Kidney epithelial cell (primary cell): Measurements from ENCODE around the gene PAMR1. TPM values are rescaled to one million over a fixed set of nuclear protein-coding genes. Genes with fewer than 3 reads are reported as not detected.

Experiments used
- DNase-seq: peaks from one replicate; pipeline ENCODE4 v3.0.0-alpha.2; 2010; ENCODE audit warnings: low read depth
- H3K27me3 ChIP-seq: 2 replicates; pipeline ENCODE4 v1.6.0; 2011; ENCODE audit warnings: low read length; ENCODE audit not compliant: control insufficient read depth, insufficient read depth
- H3K36me3 ChIP-seq: 2 replicates; pipeline ENCODE4 v1.5.1; 2011; ENCODE audit warnings: low read length; ENCODE audit not compliant: control insufficient read depth, insufficient read depth
- H3K4me3 ChIP-seq: 2 replicates; pipeline ENCODE4 v1.5.1; 2011; ENCODE audit warnings: low read depth, mild to moderate bottlenecking, control low read depth, low read length
- CTCF ChIP-seq: IDR thresholded peaks from 2 replicates; pipeline ENCODE4 v1.5.1; 2011; ENCODE audit warnings: mild to moderate bottlenecking, moderate library complexity, low read length, control low read depth, inconsistent platforms; ENCODE audit not compliant: insufficient read depth, poor library complexity, severe bottlenecking
- total RNA-seq: library from RNA; depleted of rRNA; stranded (reverse); fragments of >200 nt; gene quantifications from 2 replicates; pipeline ENCODE4 v1.2.3, GENCODE V29; 2015

PAMR1 gene
- total RNA-seq, 1 donor from 2014 or later, result 0.84 TPM

DNA sequence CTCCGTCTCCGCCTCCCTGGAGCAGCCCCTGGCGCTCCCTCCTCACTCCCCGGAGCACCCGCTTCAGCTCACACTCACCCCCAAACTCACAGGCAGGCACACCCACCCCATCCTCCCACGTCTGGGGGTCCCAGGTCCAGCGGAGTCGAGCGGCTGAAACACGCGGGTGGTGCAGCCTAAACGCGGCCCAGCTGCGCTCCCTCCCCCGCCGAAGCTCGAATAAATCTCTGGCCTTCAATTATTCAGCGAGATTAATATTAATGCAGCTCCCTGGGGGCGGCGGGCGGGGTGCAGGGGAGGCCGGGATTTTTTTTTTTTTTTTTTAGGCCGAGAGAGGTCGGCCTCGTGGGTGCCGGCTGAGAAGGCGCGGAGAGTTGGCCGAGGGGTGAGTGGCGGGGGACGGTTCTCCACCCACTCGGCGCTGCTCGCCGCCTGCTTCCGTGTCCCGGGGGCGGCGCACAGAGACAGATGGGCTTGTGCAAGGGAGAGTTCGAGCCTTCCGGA lies 105.5 kb downstream of the PAMR1 start:
- H3K4me3 ChIP-seq, result peak overlapping the region; percentile 25
- H3K36me3 ChIP-seq, result no peaks in the 10 kb centered on the region
- peaks cover 68% of the 10 kb centered on the region for H3K27me3 ChIP-seq
- no peak for DNase-seq
- no peak for TF ChIP-seq CTCF

GRCh38 chr11:35419184-35419829 lies 106.1 kb downstream of the PAMR1 start, which contains the start of gene SLC1A2:
TSS of gene SLC1A2 (minus strand) at chr11:35419558. CDS start at chr11:35418966, 592 bp downstream.
- DNase-seq, result no peak
- H3K27me3 ChIP-seq, result peaks cover 73% of the 10 kb centered on the region

DNA sequence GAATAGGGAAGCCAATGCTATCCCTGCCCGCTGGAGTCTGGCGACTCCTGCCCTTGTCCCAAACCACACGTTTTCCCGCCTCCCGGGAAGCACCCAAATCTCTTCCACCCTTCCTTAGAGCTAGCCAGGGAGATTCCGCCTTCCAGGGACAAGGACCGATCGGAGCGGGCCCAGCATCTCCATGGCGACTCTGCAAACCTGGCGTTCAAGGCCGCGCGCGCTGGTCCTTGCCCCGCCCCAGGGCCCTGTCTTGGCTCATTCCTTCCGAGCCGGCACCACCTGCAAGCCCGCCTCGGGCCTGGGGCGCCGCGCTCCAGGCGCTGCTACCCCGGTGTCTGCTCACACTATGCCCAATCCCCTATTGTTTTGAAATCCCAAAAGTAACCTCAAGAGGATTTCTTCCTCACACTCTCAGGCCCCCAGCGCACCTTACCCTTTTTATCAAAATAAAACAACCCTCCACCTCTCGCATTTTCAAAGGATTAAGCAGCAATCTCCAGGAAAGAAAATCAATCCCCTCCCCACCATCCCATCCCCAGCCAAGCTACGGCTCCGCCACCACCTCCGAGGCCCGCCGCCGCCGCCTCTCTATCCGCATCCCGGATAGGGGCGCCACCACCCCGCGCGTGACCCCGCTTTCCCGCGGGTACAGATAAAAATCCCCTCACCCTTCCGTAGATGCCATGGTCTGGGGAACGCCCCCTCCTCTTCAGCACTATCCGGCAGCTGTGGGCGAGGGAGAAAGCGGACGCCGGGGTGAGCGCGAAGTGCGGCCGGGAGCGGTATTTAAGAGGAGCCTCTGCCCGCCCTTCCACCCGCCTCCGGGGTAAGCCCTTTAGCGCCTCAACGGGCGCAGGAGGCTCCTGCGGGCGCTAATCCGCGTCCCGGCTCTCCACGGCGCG lies 106.9 kb downstream of the PAMR1 start:
- no peak for TF ChIP-seq CTCF
- no peaks in the 10 kb centered on the region for H3K36me3 ChIP-seq
- H3K4me3 ChIP-seq, result peak overlapping the region; percentile 25
- DNase-seq, result no peak
- H3K27me3 ChIP-seq, result peaks cover 74% of the 10 kb centered on the region

More at GRCh38 chr11:35419184-35419829, 106.1 kb downstream of the PAMR1 start, which contains the start of gene SLC1A2:
- H3K4me3 ChIP-seq, result peak within 1 kb of the TSS; percentile 25
- no peaks in the 10 kb centered on the region for H3K36me3 ChIP-seq
- no peak for TF ChIP-seq CTCF

GRCh38 chr11:35415487-35415886 lies 109.9 kb downstream of the PAMR1 start:
- no peak overlapping the region for H3K4me3 ChIP-seq
- no peak for DNase-seq
- no peaks in the 10 kb centered on the region for H3K36me3 ChIP-seq
- H3K27me3 ChIP-seq, result peaks cover 56% of the 10 kb centered on the region
- no peak for TF ChIP-seq CTCF

- Histone ChIP-seq H3K36me3 (no peaks in the 10 kb centered on the region), H3K4me3 (no peak overlapping the region), H3K27me3 (peaks cover 49% of the 10 kb centered on the region)
- DNase-seq, result no peak
- TF ChIP-seq CTCF, result no peak
Observed at GRCh38 chr11:35414776-35415175, 110.6 kb downstream of the PAMR1 start.
